GM19035 (cell line): Measurements from ENCODE around the gene ZNF24.

Source experiments
- ATAC-seq: cut with Tn5 transposase; IDR thresholded peaks from one replicate; pipeline ENCODE4 v1.9.1; 2021; ENCODE audit not compliant: unreplicated experiment

The ZNF24 gene

DNA sequence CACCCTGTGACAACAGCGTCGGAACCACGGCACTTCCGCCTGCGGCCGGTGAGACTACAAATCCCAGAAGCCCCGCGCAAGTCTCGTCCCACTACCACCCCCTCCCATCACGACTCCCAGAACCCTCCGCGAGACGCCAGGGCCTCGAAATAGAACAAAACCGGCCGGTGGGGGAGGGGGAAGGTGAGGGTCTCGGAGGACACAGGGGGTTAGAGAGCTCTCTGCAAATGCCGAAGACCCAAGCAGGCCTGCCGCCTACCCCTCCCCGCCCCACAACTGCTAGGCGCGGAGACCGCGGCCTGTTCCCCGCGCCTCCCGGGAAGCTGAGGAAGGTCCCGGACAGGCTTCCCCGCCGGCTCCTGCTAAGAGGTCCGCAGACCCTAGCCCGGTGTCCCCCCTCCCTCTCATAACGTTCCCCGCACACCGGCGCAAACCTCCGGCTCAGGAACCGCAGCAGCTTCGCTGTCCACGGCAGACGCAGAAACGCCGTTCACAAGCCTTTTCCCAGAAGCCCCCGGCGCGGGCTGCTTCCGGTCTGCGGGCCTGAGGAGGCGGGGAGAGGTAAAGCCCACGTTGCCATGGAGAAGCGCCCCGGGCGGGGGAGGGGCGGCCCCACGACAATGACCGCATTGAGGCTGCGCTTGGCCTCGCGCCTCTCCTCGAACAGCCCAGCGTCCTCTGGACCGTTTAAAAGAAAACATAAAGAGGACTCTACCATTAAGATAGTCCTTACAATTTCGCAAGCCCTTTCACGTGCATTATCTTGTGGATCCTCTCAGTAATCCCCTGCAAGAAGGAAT lies at the start of gene ZNF24:
ZNF24 (minus strand) TSS at position 485 of the 800 bp plus-strand sequence. CDS start 3,770 bp downstream, outside the sequence.
- peak; percentile 95 for ATAC-seq

DNA sequence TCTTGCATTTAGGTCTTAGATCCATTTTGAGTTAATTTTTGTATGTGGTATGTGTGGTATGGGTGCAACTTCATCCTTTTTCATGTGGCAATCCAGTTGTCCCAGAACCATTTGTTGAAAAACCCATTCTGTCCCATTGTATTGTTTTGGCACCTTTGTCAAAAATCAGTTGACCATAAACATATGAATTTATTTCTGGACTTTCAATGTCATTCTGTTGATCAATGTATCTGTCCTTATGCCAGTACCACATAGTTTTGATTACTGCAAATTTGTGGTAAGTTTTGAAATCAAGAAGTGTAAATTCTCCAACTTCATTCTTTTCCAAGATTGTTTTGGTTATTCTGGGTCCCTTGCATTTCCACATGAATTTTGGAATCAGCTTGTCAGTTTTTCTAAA lies 49.5 kb upstream of the ZNF24 start:
- no peak for ATAC-seq

DNA sequence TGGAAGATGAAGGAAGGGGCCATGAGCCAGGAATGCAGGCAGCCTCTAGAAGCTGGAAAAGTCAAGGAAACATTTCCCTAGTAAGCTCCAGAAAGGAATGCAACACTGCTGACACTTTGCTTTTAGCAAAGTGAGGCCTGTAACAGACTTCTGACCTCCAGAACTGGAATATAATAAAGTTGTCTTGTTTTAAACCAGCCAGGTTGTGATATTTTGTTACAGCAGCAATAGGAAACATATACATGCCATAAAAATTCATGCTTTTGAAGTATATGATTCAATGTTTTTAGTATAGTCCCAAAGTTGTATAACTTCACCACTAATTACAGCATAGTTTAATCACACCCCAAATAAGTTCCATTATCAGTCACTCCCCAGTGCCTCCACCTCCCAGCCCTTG lies 48.2 kb upstream of the ZNF24 start:
- ATAC-seq: no peak

DNA sequence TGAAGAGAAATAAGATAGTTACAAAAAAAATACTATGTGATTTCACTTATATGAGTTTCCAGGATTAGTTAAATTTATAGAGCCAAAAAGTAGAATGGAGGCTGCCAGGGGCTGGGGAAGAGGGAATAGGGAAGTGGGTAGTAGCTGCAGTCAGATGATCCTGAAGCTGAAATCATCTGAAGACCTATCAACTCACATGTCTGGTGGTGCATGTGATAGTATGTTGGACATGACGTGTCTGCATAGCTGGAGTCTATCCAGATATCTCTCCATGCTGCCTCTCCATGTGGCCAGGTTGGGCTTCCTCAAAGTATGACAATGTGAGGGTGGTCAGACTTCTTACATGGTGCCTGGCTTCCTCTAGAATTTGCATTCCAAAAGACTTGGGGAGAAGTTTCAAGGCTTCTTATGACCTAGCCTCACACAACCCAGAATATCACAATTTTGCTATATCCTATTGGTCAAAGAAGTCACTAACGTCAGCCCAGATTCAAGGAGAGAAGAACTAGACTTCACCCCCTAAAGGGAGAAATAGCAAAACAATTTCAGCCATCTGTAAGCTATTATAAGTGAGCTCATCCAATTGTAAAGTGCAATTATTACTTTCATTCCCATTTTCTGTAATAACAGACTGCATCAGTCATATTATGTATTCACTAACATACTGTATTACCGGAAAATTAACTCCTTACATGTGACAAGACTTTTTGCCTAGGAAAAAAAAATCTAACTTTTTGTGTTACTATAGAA lies 46.9 kb upstream of the ZNF24 start:
- ATAC-seq: no peak

DNA sequence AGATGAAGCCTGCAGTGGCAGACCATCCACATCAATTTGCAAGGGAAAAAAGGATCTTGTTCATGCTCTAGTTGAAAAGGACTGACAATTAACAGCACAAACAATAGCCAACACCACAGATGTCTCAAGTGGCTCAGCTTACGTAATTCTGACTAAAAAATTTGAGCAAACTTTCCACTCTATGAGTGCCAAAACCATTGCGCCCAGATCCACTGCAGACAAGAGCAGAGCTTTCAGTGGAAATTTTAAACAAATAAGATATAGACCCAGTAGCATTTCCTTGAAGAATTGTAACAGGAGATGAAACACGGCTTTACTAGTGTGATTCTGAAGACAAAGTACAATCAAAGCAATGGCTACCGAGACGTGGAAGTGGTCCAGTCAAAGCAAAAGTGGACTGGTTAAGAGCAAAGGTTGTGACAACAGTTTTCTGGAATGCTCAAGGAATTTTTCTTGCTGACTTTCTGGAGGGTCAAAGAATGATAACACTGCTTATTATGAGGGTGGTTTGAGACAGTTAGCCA lies 44.9 kb upstream of the ZNF24 start:
- no peak for ATAC-seq

DNA sequence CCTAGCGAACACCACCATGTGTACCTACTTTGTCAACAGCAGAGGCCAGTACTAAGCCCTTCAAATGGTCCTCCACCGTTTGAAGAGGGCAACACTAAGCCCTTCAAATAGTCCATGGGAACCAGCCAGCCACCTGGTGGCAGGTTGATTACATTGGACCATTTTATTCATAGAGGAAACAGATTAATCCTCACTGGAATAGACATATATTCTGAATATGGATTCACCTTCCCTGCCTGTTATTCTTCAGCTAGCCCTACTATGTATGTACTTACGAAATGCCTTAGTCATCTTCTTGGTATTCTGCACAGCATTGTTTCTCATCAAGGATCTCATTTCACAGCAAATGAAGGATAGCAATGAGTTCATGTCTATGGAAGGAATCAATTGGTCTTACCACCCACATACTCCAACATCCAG lies 42.9 kb upstream of the ZNF24 start:
- ATAC-seq: peak; percentile 36

DNA sequence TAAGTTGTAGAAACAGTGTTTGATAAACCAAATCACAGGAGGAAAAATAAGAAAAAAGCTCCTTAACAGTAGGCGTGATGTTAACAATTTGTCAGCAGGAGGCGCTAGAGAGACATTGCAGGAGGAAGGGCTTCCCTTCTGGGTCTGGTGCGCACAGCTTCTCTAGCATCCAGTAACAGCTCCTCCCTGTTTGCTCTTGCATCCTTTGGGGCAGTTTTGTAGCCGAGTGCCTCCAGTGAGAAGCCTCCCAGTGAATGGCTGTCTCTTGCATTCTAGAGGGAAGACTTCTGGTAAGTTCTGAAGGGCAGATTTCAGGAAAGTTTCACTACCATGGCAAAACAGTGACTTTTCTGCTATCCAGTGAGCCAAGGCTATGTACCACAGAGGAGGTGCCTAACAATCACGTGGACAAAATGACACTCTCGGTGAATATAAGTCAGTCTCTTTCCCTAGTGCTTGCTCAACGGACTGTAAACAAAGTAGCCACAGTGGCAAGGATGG lies 42.4 kb upstream of the ZNF24 start:
- peak; percentile 74 for ATAC-seq

DNA sequence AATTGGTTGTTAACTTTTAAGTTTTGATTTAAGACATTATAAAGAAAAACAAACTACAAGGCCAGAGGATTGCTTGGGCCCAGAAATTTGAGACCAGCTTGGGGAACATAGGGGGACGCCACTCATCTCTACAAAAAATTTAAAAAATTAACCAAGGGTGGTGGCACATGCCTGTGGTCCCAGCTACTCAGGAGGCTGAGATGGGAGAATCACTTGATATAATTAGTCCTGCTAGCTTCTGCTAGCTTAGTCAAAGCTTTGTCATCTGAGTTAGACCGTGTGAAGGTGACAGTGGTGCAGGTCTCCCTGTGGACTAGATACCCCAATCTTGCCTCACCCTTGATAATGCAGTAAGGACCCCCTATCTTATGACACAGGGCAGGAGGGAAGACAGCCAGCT lies 38.9 kb upstream of the ZNF24 start:
- ATAC-seq: no peak

DNA sequence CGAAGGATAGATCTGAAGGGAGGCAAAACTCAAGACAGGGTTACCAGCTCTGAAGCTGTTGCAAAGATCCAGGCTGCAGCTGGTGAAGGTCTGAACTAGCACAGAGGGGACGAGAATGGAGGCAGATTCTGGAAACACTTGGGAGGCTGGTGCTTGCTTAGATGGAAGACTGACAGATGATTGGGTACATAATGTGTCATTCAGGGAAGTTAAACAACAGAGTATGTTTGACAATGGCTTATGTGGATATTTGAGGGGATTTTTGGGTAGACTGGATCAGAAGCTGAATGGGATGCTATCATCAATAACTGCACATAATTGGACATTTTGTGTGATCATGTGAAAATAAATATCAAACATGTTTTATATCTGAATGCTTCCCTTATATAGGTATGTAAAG lies 35.2 kb upstream of the ZNF24 start:
- no peak for ATAC-seq

DNA sequence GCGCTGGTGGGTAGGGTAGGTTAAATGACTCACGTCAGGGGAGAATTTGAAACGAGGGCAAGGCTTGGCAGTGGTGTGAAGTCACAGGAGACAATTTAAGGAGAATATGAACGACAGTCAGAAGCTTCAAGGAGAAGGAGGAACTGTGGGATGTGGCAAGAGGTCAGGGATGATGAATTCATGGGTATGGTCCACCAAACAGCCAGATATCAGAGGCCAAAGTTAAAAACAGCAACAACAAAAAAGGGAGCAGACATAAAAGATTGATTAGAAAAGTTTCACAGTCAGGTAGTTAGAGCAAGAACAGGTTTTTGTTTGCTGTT lies 34.3 kb upstream of the ZNF24 start:
- no peak for ATAC-seq

DNA sequence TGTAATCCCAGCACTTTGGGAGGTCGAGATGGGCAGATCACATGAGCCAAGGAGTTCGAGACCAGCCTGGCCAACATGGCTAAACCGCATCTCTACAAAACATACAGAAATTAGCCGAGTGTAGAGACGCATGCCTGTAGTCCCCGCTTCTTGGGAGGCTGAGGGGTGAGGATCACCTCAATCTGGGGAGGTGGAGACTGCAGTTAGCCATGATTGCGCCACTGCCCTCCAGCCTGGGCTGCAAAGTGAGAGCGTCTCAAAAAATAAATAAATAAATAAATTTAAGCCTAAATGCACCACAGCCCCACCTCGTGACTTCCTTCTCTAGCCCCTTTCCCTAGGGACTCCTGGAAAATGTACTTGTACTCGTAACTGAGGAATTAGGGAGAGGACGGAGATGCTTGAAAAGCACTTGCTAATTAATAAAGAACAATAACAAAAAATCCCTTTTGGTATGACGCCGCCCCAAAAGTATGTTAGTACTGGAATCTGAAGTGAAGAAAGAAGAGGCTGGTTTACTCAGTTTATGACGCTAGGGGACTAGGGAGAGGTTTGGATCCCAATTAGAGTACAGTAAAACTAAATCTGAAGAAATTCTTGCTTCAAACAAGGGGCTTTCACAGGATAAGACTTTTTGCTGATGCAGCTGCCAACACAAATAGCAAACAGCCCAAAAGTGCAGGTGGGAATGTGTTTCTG lies 33.8 kb upstream of the ZNF24 start:
- ATAC-seq: no peak

DNA sequence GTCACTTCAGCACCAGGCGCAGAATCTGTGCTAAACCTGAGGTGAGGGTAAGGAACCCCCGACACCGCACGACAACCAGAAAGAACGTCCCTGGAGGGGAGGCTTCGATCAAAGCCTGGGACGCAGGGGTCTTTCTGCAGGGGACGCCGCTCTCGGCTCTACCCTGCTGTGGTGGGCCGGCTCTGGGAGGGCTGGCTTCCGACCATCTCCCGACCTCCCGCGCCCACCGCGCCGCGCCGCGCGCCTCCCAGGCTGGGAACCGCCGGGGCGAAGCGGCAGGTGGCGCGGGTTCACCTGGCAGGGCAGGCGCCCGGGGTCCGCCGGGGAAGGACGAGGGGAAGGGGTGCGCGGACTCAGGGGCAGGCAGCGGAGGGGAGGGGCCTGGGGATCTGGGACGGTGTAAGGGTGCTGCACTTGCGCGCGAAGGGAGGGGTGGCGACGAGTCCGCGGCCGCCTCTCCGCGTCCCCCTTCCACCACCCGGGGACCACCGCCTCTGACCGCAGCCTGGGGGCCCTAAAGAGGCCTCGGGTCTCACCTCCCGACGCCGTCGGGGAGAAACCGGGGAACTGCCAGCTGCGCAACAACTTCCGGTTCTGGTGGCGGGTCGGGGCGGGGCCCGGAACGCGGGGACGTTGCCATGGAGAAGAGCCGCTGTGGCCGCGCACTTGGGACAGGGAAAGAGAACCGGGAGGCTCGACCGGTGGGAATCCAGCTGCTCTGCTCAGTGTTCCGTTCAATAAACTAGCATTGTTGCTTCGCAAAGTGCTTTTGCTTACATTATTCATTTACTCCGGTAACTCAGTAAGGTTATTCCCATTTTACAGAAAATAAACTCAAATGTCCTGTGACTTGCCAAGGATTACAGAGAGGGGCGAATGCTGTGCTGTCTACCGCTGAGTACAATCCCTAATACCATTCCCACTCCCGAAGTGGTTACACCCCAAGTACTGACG lies 32.8 kb upstream of the ZNF24 start, which contains the start of gene ZNF396:
ZNF396 (minus strand) TSS at position 596 of the 954 bp plus-strand sequence. CDS start 3,045 bp downstream, outside the sequence.
- ATAC-seq: peak; percentile 83

DNA sequence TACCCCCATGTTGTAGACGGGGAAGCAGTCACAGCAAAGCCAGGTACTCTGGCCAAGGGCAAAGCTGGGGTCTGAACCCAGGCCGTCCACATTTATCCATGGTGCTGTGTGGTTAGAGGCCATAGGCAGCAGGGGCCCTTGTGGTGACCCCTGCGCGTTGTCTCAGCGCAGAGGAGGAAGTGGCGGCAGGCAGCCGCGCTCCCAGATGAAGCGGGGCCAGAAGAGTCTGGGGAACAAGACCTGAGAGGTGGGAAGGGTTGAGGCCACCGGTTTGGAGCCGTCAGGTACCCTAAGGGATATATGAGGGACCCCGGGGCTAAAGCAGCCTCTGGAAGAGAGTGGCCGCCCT lies 32.1 kb upstream of the ZNF24 start:
- ATAC-seq: peak; percentile 62

DNA sequence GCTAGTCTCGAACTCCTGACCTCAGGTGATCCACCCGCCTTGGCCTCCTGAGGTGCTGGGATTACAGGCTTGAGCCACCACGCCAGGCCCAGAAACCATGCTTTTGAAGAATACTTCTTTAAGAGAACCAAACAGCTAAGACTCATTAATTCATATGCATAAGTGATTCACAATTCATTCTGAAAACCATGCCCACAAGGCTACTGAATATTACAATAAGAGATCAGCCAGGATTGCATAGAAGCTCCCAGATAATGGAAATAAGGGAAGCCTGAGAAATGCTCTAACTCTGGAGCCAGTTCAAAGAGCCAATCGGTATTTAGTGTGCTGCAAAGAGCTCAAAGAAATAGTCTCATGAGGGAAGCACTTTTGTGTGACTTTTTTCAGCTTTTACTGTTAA lies 30.5 kb upstream of the ZNF24 start:
- no peak for ATAC-seq

DNA sequence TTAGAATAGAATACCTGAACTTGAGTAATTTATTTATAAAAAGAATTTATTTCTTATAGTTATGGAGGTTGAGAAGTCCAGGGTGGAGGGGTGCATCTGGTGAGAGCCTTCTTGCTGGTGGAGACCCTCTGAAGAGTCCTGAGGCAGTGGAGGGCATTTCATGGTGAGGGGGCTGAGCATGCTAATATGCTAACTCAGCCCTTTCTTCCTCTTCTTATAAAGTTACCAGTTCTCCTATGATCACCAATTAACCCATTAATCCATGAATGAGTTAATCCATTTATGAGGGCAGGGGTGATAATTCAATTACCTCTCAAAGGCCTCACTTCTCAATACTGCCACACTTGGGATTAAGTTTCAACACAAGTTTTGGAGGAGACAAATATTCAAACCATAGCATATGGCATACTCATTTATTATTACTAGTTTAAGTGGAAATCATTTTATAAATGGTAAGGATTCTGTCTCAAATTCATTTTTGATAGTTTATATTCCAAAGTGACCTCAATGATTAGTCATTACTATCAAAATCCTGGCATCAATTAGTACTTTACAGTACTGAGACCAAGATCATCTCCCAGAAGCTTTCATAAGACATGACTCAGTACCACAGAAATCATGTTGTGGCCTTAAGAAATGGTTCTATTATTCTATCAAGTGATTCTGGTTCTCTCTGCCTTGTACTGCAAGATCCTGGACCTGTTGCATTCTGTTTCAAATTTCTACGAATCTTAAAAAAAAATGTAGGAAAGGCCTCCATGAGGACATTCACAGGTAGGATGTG lies 27.4 kb upstream of the ZNF24 start:
- ATAC-seq: no peak

DNA sequence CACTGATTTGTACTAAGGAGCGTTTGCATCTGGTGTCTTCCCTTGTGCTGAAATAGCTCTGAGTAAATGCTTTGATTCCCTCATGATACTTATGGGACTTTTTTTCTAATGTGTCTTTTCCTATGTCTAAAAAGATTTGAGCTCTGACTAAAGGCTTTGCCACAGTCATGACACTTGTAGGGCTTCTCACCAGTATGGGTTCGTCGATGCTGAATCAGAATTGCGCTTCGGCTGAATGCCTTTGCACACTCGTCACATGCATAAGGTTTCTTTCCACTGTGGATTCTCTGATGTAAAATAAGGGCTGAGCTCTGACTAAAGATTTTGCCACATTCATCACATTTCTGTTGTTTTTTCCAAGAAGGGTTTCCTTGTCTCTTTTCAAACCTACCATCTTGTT lies 24.9 kb upstream of the ZNF24 start:
- ATAC-seq: no peak

DNA sequence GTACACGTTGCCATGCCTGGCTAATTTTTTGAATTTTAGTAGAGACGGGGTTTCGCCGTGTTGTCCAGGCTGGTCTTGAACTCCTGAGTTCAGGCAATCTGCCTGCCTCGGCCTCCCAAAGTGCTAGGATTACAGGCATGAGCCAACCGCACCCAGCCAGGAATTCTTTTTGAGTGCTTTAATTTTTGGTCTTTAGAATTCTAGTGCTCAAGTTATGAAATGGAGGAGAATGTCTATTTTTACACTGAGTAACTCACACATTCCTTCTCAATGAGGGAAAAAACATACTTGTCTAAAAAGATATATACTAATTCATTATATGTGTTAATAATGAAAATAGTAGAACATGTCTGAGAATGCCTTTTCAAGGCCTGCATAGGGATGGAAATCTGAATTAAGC lies 24.4 kb upstream of the ZNF24 start:
- no peak for ATAC-seq

DNA sequence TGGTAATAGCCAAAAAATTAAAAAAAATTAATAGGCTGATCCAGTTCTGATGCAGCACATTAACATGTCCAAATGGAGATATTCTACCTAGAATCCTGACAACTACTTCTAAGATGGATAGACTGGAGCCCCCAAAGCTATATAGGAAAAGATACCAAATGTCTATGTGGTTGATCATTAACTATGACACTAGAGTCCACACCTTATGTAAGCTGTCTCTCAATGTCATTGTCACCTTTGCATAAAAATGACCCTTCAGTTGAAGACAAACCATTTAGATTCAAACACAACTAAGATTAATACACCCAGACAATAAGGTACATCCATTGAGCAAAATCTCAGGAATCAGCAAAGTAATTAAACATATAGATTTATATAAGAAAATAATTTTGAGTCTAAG lies 18.3 kb upstream of the ZNF24 start:
- no peak for ATAC-seq

DNA sequence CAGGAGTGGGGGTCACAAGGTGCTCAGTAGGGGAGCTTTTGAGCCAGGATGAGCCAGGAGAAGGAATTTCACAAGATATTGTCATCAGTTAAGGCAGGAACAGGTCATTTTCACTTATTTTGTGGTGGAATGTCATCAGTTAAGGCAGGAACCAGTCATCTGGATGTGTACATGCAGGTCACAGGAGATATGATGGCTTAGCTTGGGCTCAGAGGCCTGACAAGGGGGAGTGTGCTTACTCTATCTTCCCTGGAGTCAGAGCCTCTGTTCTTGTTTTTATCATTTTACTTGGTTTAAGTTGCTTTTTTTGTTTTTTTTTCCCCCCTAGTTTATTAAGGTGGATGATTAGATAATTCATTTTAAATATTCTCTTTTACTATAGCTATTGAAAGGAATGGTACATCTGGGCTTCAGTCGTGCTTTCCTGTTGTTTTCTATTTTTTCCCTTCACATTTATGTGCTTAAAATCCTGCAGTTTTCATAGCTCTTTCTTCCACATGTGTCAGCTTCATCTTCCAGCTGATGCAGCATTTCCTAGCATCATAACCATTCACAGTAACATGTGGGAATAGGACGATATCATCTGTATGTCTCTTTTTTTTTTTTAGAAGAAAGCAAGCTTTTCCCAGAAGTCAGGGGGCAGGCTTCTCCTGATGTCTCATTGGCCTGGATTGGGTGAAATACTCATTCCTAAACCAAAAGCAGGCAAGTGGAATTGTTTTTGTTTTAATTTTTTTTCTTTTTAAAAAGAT lies 17.5 kb upstream of the ZNF24 start:
- ATAC-seq: no peak
